ENCODE data around the gene OGG1.

Gene OGG1

GRCh38 chr3:9750556-9751411, 1.0 kb downstream of the OGG1 start:
- Histone ChIP-seq H3K79me1 (replicated peaks; ENCODE audit: low read length, poor library complexity, severe bottlenecking) (peaks cover 30% of the 10 kb centered on the region), H2AFZ (ENCODE audit: low read depth, low read length) (peak overlapping the region; percentile 62), H2BK120ac (ENCODE audit: low read depth, low read length) (peak overlapping the region; percentile 76), H3K4me3 (ENCODE audit: insufficient read depth in 1 of 2, low read depth in 1 of 2, low read length in 2 of 2) (peak overlapping the region; percentile 81 to 100), H3K23ac (ENCODE audit: low read length in 2 of 2) (no peak overlapping the region), H3K4me2 (ENCODE audit: low read length, poor library complexity, severe bottlenecking) (peak overlapping the region; percentile 86), H3K4ac (ENCODE audit: low read depth in 1 of 2, low read length in 2 of 2) (peak overlapping the region in 1 of 2 experiments; percentile 53), H2BK5ac (ENCODE audit: low read depth, low read length, poor library complexity, severe bottlenecking) (no peak overlapping the region), H4K91ac (ENCODE audit: low read length) (peak overlapping the region; percentile 43), H3K27ac (ENCODE audit: low read length, poor library complexity, severe bottlenecking) (peak overlapping the region; percentile 89), H3K36me3 (ENCODE audit: control insufficient read depth in 1 of 2, insufficient read depth in 2 of 2, low read depth in 1 of 2, low read length in 2 of 2) (peaks cover 43 to 63% of the 10 kb centered on the region in 2 experiments), H4K8ac (ENCODE audit: low read length) (peak overlapping the region; percentile 61), H2BK12ac (ENCODE audit: low read length in 2 of 2) (no peak overlapping the region), H3K18ac (ENCODE audit: low read depth in 1 of 2, low read length in 2 of 2) (peak overlapping the region in 1 of 2 experiments; percentile 90), H2BK15ac (ENCODE audit: low read depth, poor library complexity, severe bottlenecking) (peak overlapping the region; percentile 88), H2AK5ac (ENCODE audit: low read length, severe bottlenecking) (peak overlapping the region; percentile 4), H3K14ac (ENCODE audit: low read length in 2 of 2) (no peak overlapping the region), H3K9me3 (ENCODE audit: control insufficient read depth, low read length) (no peaks in the 10 kb centered on the region), H3K27me3 (ENCODE audit: control insufficient read depth in 1 of 2, insufficient read depth in 1 of 2, low read length in 2 of 2) (no peaks in the 10 kb centered on the region), H3K4me1 (ENCODE audit: control insufficient read depth, insufficient read depth, low read depth, low read length) (peaks cover 26% of the 10 kb centered on the region), H3K9ac (ENCODE audit: low read length) (peak overlapping the region; percentile 93)
- DNase-seq, result peak; percentile 49
- 56% methylated on average over 17 of the region's 17 CpGs for WGBS

- Histone ChIP-seq H2AFZ (ENCODE audit: low read depth, low read length) (no peak overlapping the region), H3K4me2 (ENCODE audit: low read length, poor library complexity, severe bottlenecking) (no peak overlapping the region), H3K9ac (ENCODE audit: low read length) (peak overlapping the region; percentile 22), H3K9me3 (ENCODE audit: control insufficient read depth, low read length) (no peaks in the 10 kb centered on the region), H3K79me1 (replicated peaks; ENCODE audit: low read length, poor library complexity, severe bottlenecking) (peaks cover 22% of the 10 kb centered on the region), H3K4me1 (ENCODE audit: control insufficient read depth, insufficient read depth, low read depth, low read length) (peaks cover 13% of the 10 kb centered on the region), H3K23ac (ENCODE audit: low read length in 2 of 2) (no peak overlapping the region), H2BK120ac (ENCODE audit: low read depth, low read length) (no peak overlapping the region), H3K18ac (ENCODE audit: low read depth in 1 of 2, low read length in 2 of 2) (no peak overlapping the region), H3K4ac (ENCODE audit: low read depth in 1 of 2, low read length in 2 of 2) (no peak overlapping the region), H2BK5ac (ENCODE audit: low read depth, low read length, poor library complexity, severe bottlenecking) (no peak overlapping the region), H4K8ac (ENCODE audit: low read length) (peak overlapping the region; percentile 4), H3K27me3 (ENCODE audit: control insufficient read depth in 1 of 2, insufficient read depth in 1 of 2, low read length in 2 of 2) (no peaks in the 10 kb centered on the region), H2BK12ac (ENCODE audit: low read length in 2 of 2) (no peak overlapping the region), H3K14ac (ENCODE audit: low read length in 2 of 2) (no peak overlapping the region), H3K4me3 (ENCODE audit: insufficient read depth in 1 of 2, low read depth in 1 of 2, low read length in 2 of 2) (no peak overlapping the region), H2AK5ac (ENCODE audit: low read length, severe bottlenecking) (no peak overlapping the region), H2BK15ac (ENCODE audit: low read depth, poor library complexity, severe bottlenecking) (no peak overlapping the region), H3K27ac (ENCODE audit: low read length, poor library complexity, severe bottlenecking) (no peak overlapping the region), H3K36me3 (ENCODE audit: control insufficient read depth in 1 of 2, insufficient read depth in 2 of 2, low read depth in 1 of 2, low read length in 2 of 2) (peaks cover 50 to 71% of the 10 kb centered on the region in 2 experiments), H4K91ac (ENCODE audit: low read length) (no peak overlapping the region)
- no peak for DNase-seq
- WGBS, result 87% methylated on average over 8 of the region's 8 CpGs
These were observed 4.9 kb downstream of the OGG1 start for GRCh38 chr3:9754678-9755077.

DNA sequence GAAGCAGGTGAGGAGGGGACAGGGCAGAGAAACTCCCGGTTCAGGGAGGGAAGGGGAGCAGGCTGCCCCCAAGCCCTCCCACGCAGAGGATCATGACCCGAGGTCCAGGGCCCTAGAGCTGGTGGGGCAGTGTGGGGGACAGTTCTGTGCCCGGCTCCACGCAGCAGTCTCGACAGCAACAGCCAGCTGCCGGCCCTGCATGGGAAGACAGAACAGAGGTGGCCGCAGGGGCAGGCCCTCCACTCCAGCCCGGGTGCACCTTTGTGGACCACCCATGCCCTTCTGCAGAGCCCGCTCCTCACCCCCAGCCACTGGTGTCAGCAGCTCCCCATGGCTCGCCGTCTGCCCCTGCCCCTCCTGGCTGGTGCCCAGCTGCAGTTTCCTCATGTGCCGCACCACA, 7.7 kb downstream of the OGG1 start:
- Histone ChIP-seq H3K9me3 (ENCODE audit: control insufficient read depth, low read length) (no peaks in the 10 kb centered on the region), H3K14ac (ENCODE audit: low read length in 2 of 2) (no peak overlapping the region), H2BK15ac (ENCODE audit: low read depth, poor library complexity, severe bottlenecking) (no peak overlapping the region), H3K4ac (ENCODE audit: low read depth in 1 of 2, low read length in 2 of 2) (no peak overlapping the region), H2BK120ac (ENCODE audit: low read depth, low read length) (no peak overlapping the region), H3K4me1 (ENCODE audit: control insufficient read depth, insufficient read depth, low read depth, low read length) (peaks cover 5% of the 10 kb centered on the region), H3K4me2 (ENCODE audit: low read length, poor library complexity, severe bottlenecking) (no peak overlapping the region), H2AFZ (ENCODE audit: low read depth, low read length) (no peak overlapping the region), H3K27ac (ENCODE audit: low read length, poor library complexity, severe bottlenecking) (no peak overlapping the region), H2AK5ac (ENCODE audit: low read length, severe bottlenecking) (no peak overlapping the region), H4K8ac (ENCODE audit: low read length) (no peak overlapping the region), H4K91ac (ENCODE audit: low read length) (no peak overlapping the region), H3K79me1 (replicated peaks; ENCODE audit: low read length, poor library complexity, severe bottlenecking) (peaks cover 10% of the 10 kb centered on the region), H3K27me3 (ENCODE audit: control insufficient read depth in 1 of 2, insufficient read depth in 1 of 2, low read length in 2 of 2) (no peaks in the 10 kb centered on the region), H3K23ac (ENCODE audit: low read length in 2 of 2) (no peak overlapping the region), H2BK5ac (ENCODE audit: low read depth, low read length, poor library complexity, severe bottlenecking) (no peak overlapping the region), H3K9ac (ENCODE audit: low read length) (no peak overlapping the region), H3K36me3 (ENCODE audit: control insufficient read depth in 1 of 2, insufficient read depth in 2 of 2, low read depth in 1 of 2, low read length in 2 of 2) (peaks cover 55 to 81% of the 10 kb centered on the region in 2 experiments), H3K18ac (ENCODE audit: low read depth in 1 of 2, low read length in 2 of 2) (no peak overlapping the region), H2BK12ac (ENCODE audit: low read length in 2 of 2) (no peak overlapping the region), H3K4me3 (ENCODE audit: insufficient read depth in 1 of 2, low read depth in 1 of 2, low read length in 2 of 2) (no peak overlapping the region)
- 97% methylated on average over 13 of the region's 13 CpGs for WGBS
- DNase-seq, result no peak

DNA sequence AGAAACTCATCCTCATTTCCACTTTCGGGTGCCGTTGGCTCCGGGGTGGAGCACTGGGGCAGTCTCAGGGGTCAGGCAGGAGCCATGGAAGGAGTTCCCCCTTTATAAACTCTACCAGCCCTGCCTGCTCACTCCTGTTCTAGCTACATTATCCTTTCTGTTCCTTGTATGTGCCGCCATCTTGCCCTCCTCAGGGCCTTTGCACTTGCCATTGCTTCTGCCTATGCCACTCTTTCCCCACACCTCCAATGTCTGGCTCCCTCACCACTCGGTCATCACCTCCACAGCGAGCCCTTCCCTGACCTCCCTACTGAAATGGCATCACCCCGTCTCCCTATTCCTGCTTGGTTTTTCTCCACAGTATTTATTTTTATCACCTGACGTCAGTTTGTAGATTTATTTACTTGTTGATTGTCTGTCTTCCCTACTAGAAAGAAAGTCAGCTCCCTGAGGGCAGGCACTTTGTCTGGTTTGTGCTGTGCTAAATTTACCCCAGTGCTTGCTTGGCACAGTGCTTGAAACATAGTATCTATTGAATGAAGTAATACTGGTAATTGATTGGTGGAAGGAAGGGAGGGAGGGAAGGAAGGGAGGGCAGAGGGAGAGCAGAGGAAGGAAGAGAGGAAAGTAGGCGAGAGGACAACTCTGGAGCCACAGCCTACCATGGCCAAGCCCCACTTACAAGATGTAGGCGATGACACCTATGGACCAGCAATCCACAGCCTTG, 11.2 kb downstream of the OGG1 start:
- Histone ChIP-seq H2BK12ac (ENCODE audit: low read length in 2 of 2) (no peak overlapping the region), H3K36me3 (ENCODE audit: control insufficient read depth in 1 of 2, insufficient read depth in 2 of 2, low read depth in 1 of 2, low read length in 2 of 2) (peaks cover 52 to 75% of the 10 kb centered on the region in 2 experiments), H2BK5ac (ENCODE audit: low read depth, low read length, poor library complexity, severe bottlenecking) (no peak overlapping the region), H3K14ac (ENCODE audit: low read length in 2 of 2) (no peak overlapping the region), H3K9me3 (ENCODE audit: control insufficient read depth, low read length) (no peaks in the 10 kb centered on the region), H2BK15ac (ENCODE audit: low read depth, poor library complexity, severe bottlenecking) (no peak overlapping the region), H3K23ac (ENCODE audit: low read length in 2 of 2) (no peak overlapping the region), H3K4me2 (ENCODE audit: low read length, poor library complexity, severe bottlenecking) (no peak overlapping the region), H3K27me3 (ENCODE audit: control insufficient read depth in 1 of 2, insufficient read depth in 1 of 2, low read length in 2 of 2) (no peaks in the 10 kb centered on the region), H4K8ac (ENCODE audit: low read length) (no peak overlapping the region), H4K91ac (ENCODE audit: low read length) (no peak overlapping the region), H2AK5ac (ENCODE audit: low read length, severe bottlenecking) (no peak overlapping the region), H3K4ac (ENCODE audit: low read depth in 1 of 2, low read length in 2 of 2) (no peak overlapping the region), H2AFZ (ENCODE audit: low read depth, low read length) (no peak overlapping the region), H3K18ac (ENCODE audit: low read depth in 1 of 2, low read length in 2 of 2) (no peak overlapping the region), H3K4me1 (ENCODE audit: control insufficient read depth, insufficient read depth, low read depth, low read length) (peaks cover 3% of the 10 kb centered on the region), H2BK120ac (ENCODE audit: low read depth, low read length) (no peak overlapping the region), H3K79me1 (replicated peaks; ENCODE audit: low read length, poor library complexity, severe bottlenecking) (peaks cover 8% of the 10 kb centered on the region), H3K4me3 (ENCODE audit: insufficient read depth in 1 of 2, low read depth in 1 of 2, low read length in 2 of 2) (no peak overlapping the region), H3K9ac (ENCODE audit: low read length) (no peak overlapping the region), H3K27ac (ENCODE audit: low read length, poor library complexity, severe bottlenecking) (no peak overlapping the region)
- WGBS, result 96% methylated on average over 9 of the region's 10 CpGs
- DNase-seq, result no peak
